ENCODE data around the gene BICDL1. TPM values are rescaled to one million over a fixed set of nuclear protein-coding genes. Genes with fewer than 3 reads are reported as not detected.

Gene BICDL1
- total RNA-seq, 1 experiment from 2014 or later = 2.4 TPM

- BruUV-seq (replicated peaks) = no TSS peak
- intact Hi-C loops (cut with micrococcal nuclease; ENCODE audit: unreplicated experiment) = loop anchor here (10.0 kb wide), 1 partner anchor 154 kb away; the partner anchor contains the start of gene PXN
- H3K4me3 ChIP-seq (ENCODE audit: low read depth, low read length, poor library complexity, severe bottlenecking) = no peak overlapping the region
- TF ChIP-seq EZH2 (IDR thresholded peaks at IDR 0.05; ENCODE audit: borderline replicate concordance, low read depth, low read length, poor library complexity, severe bottlenecking) (no peak), CTCF (conservative IDR thresholded peaks at IDR 0.05; ENCODE audit: low read depth, low read length) (no peak)
- peak overlapping the region; percentile 68 for H3K27ac ChIP-seq (ENCODE audit: low read depth, low read length, poor library complexity, severe bottlenecking)
- H3K4me1 ChIP-seq (ENCODE audit: insufficient read depth, low read length, poor library complexity, severe bottlenecking) = peaks cover 4% of the 10 kb centered on the region
- no peak for DNase-seq (ENCODE audit: low spot score)
- no peaks in the 10 kb centered on the region for H3K27me3 ChIP-seq (replicated peaks; ENCODE audit: insufficient read depth, low read depth, low read length, poor library complexity)
- ChIA-PET CTCF (no interaction called here), POLR2A (ENCODE audit: low non-redundant PET) (no interaction called here)
- H3K36me3 ChIP-seq (ENCODE audit: insufficient read depth, low read length, poor library complexity, severe bottlenecking) = no peaks in the 10 kb centered on the region
- H3K9me3 ChIP-seq (ENCODE audit: low read depth, low read length, poor library complexity, severe bottlenecking) = no peaks in the 10 kb centered on the region
Measured at GRCh38 chr12:120110550-120111501, 121.8 kb downstream of the BICDL1 start.

GRCh38 chr12:120115066-120115465 lies 126.0 kb downstream of the BICDL1 start:
- Histone ChIP-seq H3K27ac (ENCODE audit: low read depth, low read length, poor library complexity, severe bottlenecking) (no peak overlapping the region), H3K9me3 (ENCODE audit: low read depth, low read length, poor library complexity, severe bottlenecking) (no peaks in the 10 kb centered on the region), H3K4me1 (ENCODE audit: insufficient read depth, low read length, poor library complexity, severe bottlenecking) (peaks cover 13% of the 10 kb centered on the region), H3K36me3 (ENCODE audit: insufficient read depth, low read length, poor library complexity, severe bottlenecking) (no peaks in the 10 kb centered on the region), H3K4me3 (ENCODE audit: low read depth, low read length, poor library complexity, severe bottlenecking) (peak overlapping the region; percentile 98), H3K27me3 (replicated peaks; ENCODE audit: insufficient read depth, low read depth, low read length, poor library complexity) (no peaks in the 10 kb centered on the region)
- POLR2A ChIA-PET (ENCODE audit: low non-redundant PET) = no interaction called here
- BruUV-seq (replicated peaks) = no TSS peak
- CTCF ChIA-PET = no interaction called here
- TF ChIP-seq EZH2 (IDR thresholded peaks at IDR 0.05; ENCODE audit: borderline replicate concordance, low read depth, low read length, poor library complexity, severe bottlenecking) (no peak), CTCF (conservative IDR thresholded peaks at IDR 0.05; ENCODE audit: low read depth, low read length) (no peak)
- no peak for DNase-seq (ENCODE audit: low spot score)
- intact Hi-C loops (cut with micrococcal nuclease; ENCODE audit: unreplicated experiment) = loop anchor here (10.0 kb wide), 1 partner anchor 150 kb away; the partner anchor contains the start of gene PXN

GRCh38 chr12:120115692-120116440 lies 126.8 kb downstream of the BICDL1 start:
- CTCF ChIA-PET = interaction anchor here (0.6 to 1.7 kb wide), 2 partner anchors 150 to 251 kb away, joined by 4 to 5 read pairs; partner anchors contain the start of gene PXN
- intact Hi-C loops (cut with micrococcal nuclease; ENCODE audit: unreplicated experiment) = loop anchor here (10.0 kb wide), 1 partner anchor 149 kb away; the partner anchor contains the start of gene PXN
- TSS peak; percentile 63 for BruUV-seq (replicated peaks)

More at GRCh38 chr12:120115692-120116440, 126.8 kb downstream of the BICDL1 start:
- Histone ChIP-seq H3K27me3 (replicated peaks; ENCODE audit: insufficient read depth, low read depth, low read length, poor library complexity) (no peaks in the 10 kb centered on the region), H3K36me3 (ENCODE audit: insufficient read depth, low read length, poor library complexity, severe bottlenecking) (no peaks in the 10 kb centered on the region), H3K9me3 (ENCODE audit: low read depth, low read length, poor library complexity, severe bottlenecking) (no peaks in the 10 kb centered on the region), H3K27ac (ENCODE audit: low read depth, low read length, poor library complexity, severe bottlenecking) (peak overlapping the region; percentile 43), H3K4me1 (ENCODE audit: insufficient read depth, low read length, poor library complexity, severe bottlenecking) (peaks cover 13% of the 10 kb centered on the region), H3K4me3 (ENCODE audit: low read depth, low read length, poor library complexity, severe bottlenecking) (peak overlapping the region; percentile 98)
- POLR2A ChIA-PET (ENCODE audit: low non-redundant PET) = interaction anchor here (1.6 kb wide), 1 partner anchor 85 kb away, joined by 12 read pairs; the partner anchor contains the start of gene RPLP0
- peak; percentile 40 for DNase-seq (ENCODE audit: low spot score)
- TF ChIP-seq CTCF (conservative IDR thresholded peaks at IDR 0.05; ENCODE audit: low read depth, low read length) (no peak), EZH2 (IDR thresholded peaks at IDR 0.05; ENCODE audit: borderline replicate concordance, low read depth, low read length, poor library complexity, severe bottlenecking) (no peak)

Data from A673 (cell line).